Endothelial cell of umbilical vein (primary cell): ENCODE measurements around the gene GTF2IRD1. TPM values are rescaled to one million over a fixed set of nuclear protein-coding genes. Genes with fewer than 3 reads are reported as not detected.

ENCODE experiments used
- BruUV-seq: library from RNA; stranded (reverse); fragments of 400-500 nt; replicated peaks from 2 replicates; lab custom pipeline; 2021; lab: Mats Ljungman, UMichigan
- CTCF ChIA-PET: fragments of 300-600, 350-600 bp; sonication (Branson Sonifier 250); formaldehyde crosslinking; loops from one replicate; lab custom pipeline; 2021; ENCODE audit warnings: antibody characterized with exemption, inconsistent platforms; lab: Charles Lee
- POLR2A ChIA-PET: fragments of 300-600, 350-600 bp; sonication (Branson Sonifier 250); formaldehyde crosslinking; loops from one replicate; lab custom pipeline; 2021; ENCODE audit warnings: antibody characterized with exemption, inconsistent platforms; lab: Charles Lee
- DNase-seq: peaks from one replicate; pipeline ENCODE4 v3.0.0-alpha.2; 2011; ENCODE audit warnings: low read depth, low spot score
- FAIRE-seq: peaks from 2 replicates; lab custom pipeline; 2011; peaks lifted over from hg19 to GRCh38; lab: Jason Lieb, UNC
- H2AFZ ChIP-seq: 2 replicates; pipeline ENCODE4 v1.6.0; 2012; ENCODE audit warnings: low read depth, low read length, control low read depth, inconsistent platforms
- H3K27ac ChIP-seq: 2 replicates; pipeline ENCODE4 v1.5.1; 2011; ENCODE audit warnings: low read depth, mild to moderate bottlenecking, control low read depth, low read length, moderate library complexity; ENCODE audit not compliant: insufficient read depth
- H3K27me3 ChIP-seq, 2 experiments: 2 replicates each; pipeline versions ENCODE4 v1.6.0 to v1.6.1; 2011; ENCODE audit warnings: low read length in 2 of 2, mixed read lengths in 1 of 2; ENCODE audit not compliant: control insufficient read depth in 2 of 2, insufficient read depth in 2 of 2
- H3K36me3 ChIP-seq, 2 experiments: 2 replicates in 1 of 2; 3 replicates in 1 of 2; pipeline ENCODE4 v1.5.1; 2011; ENCODE audit warnings: low read length in 2 of 2, mild to moderate bottlenecking in 1 of 2, moderate library complexity in 1 of 2; ENCODE audit not compliant: control insufficient read depth in 2 of 2, insufficient read depth in 2 of 2; ENCODE audit errors: extremely low read depth in 1 of 2
- H3K4me1 ChIP-seq: 3 replicates; pipeline ENCODE4 v1.5.1; 2011; ENCODE audit warnings: mild to moderate bottlenecking, low read length; ENCODE audit not compliant: control insufficient read depth, insufficient read depth; ENCODE audit errors: extremely low read depth
- H3K4me2 ChIP-seq: 2 replicates; pipeline ENCODE4 v1.6.1; 2011; ENCODE audit warnings: low read length, control low read depth, mixed read lengths; ENCODE audit not compliant: insufficient read depth
- H3K4me3 ChIP-seq, 3 experiments: fragments of 200-600 bp in 1 of 3; sonication (generic), shearing (Covaris generic) in 1 of 3; replicated peaks in 1 of 3; 2 replicates each; pipeline ENCODE4 v1.5.1; 2011 to 2016; ENCODE audit warnings: control low read depth in 3 of 3, low read length in 3 of 3, mild to moderate bottlenecking in 2 of 3, inconsistent platforms in 1 of 3, low read depth in 1 of 3, moderate library complexity in 1 of 3; ENCODE audit not compliant: insufficient read depth in 1 of 3
- H3K79me2 ChIP-seq: 2 replicates; pipeline ENCODE4 v1.6.0; 2012; ENCODE audit warnings: low read length, inconsistent platforms; ENCODE audit not compliant: control insufficient read depth, insufficient read depth
- H3K9ac ChIP-seq: replicated peaks from 2 replicates; pipeline ENCODE3; 2011; ENCODE audit warnings: low read length, control low read depth; ENCODE audit not compliant: insufficient read depth; ENCODE audit errors: extremely low read depth
- H3K9me1 ChIP-seq: replicated peaks from 3 replicates; pipeline ENCODE4 v1.6.0; 2011; ENCODE audit warnings: mild to moderate bottlenecking, low read length; ENCODE audit not compliant: control insufficient read depth, insufficient read depth; ENCODE audit errors: extremely low read depth
- H3K9me3 ChIP-seq: replicated peaks from 2 replicates; pipeline ENCODE4 v1.5.1; 2012; ENCODE audit warnings: low read length, inconsistent platforms; ENCODE audit not compliant: control insufficient read depth, insufficient read depth
- H4K20me1 ChIP-seq: replicated peaks from 2 replicates; pipeline ENCODE3; 2011; ENCODE audit warnings: mild to moderate bottlenecking, low read length; ENCODE audit not compliant: control insufficient read depth, insufficient read depth; ENCODE audit errors: extremely low read depth
- EZH2 ChIP-seq: IDR thresholded peaks from 2 replicates; pipeline ENCODE4 v1.6.1; 2012; ENCODE audit warnings: borderline replicate concordance, low read depth, mild to moderate bottlenecking, moderate library complexity, low read length, inconsistent platforms; ENCODE audit not compliant: severe bottlenecking
- GATA2 ChIP-seq: IDR thresholded peaks from 2 replicates; pipeline ENCODE4 v1.7.0; 2011; ENCODE audit warnings: low read depth, mild to moderate bottlenecking, moderate library complexity, mixed read lengths, low read length; ENCODE audit not compliant: insufficient read length, insufficient read depth
- MAX ChIP-seq: IDR thresholded peaks from 2 replicates; pipeline ENCODE4 v1.6.1; 2011; ENCODE audit not compliant: insufficient read depth, insufficient read length
- POLR2A ChIP-seq: IDR thresholded peaks from 2 replicates; pipeline ENCODE4 v1.6.1; 2012; ENCODE audit warnings: low read depth, mild to moderate bottlenecking, control low read depth, low read length
- POLR2AphosphoS5 ChIP-seq: IDR thresholded peaks from 2 replicates; pipeline ENCODE4 v1.6.1; 2012; ENCODE audit warnings: low read depth, mild to moderate bottlenecking, control low read depth, low read length, moderate library complexity; ENCODE audit not compliant: insufficient read depth
- dilution Hi-C: fragments of 300-500 bp; cut with MboI; formaldehyde crosslinking; loops from one replicate; pipeline ENCODE4 v1.15.0; 2019; ENCODE audit warnings: low sequenced_read_pairs; ENCODE audit not compliant: extremely low pct_ligation_motif_present
- intact Hi-C: fragments of 100-400 bp; cut with micrococcal nuclease; formaldehyde crosslinking; loops from one replicate; pipeline ENCODE4 v1.10.0; 2022
- polyA plus RNA-seq, 4 experiments: library from polyadenylated mRNA; depleted of rRNA in 3 of 4; stranded (reverse) in 3 of 4; unstranded in 1 of 4; fragments of >200 nt; gene quantifications; 2 replicates each; pipeline versions ENCODE4 v1.2.1 to v1.2.3, GENCODE V29; 2011 to 2012; ENCODE audit warnings: missing spikeins in 1 of 4
- total RNA-seq: library from RNA; stranded (reverse); gene quantifications from 2 replicates; pipeline ENCODE4 v1.2.3, GENCODE V29; 2021
- TF ChIP-seq, protein P1 (sequence below), 2 donors: IDR thresholded peaks; 1 replicate in 1 of 2; 2 replicates in 1 of 2; pipeline ENCODE4 v1.5.1; 2011; ENCODE audit warnings: low read length in 2 of 2, mild to moderate bottlenecking in 2 of 2, moderate library complexity in 2 of 2, control low read depth in 1 of 2, inconsistent platforms in 1 of 2, low read depth in 1 of 2; ENCODE audit not compliant: insufficient read depth in 1 of 2; ENCODE audit errors: extremely low read depth in 1 of 2

GTF2IRD1 gene
- total and polyA plus RNA-seq, 2 donors (not counting 3 experiments of a cell fraction or from before 2014, with no cell fraction given) = 14.2 to 24.2 TPM

- dilution Hi-C loops = no loop called here
- no peak for FAIRE-seq
These were observed 184.0 kb downstream of the GTF2IRD1 start for GRCh38 chr7:74637745-74638144.

More at GRCh38 chr7:74637745-74638144, 184.0 kb downstream of the GTF2IRD1 start:
- ChIA-PET POLR2A (no interaction called here), CTCF (no interaction called here)
- no peaks in the 10 kb centered on the region for H3K36me3 ChIP-seq
- no peak overlapping the region for H2AFZ ChIP-seq
- H3K27ac ChIP-seq = no peak overlapping the region
- no peak for TF ChIP-seq POLR2AphosphoS5
- no peak for TF ChIP-seq EZH2
- no peak for TF ChIP-seq MAX
- TF ChIP-seq, protein P1, sequence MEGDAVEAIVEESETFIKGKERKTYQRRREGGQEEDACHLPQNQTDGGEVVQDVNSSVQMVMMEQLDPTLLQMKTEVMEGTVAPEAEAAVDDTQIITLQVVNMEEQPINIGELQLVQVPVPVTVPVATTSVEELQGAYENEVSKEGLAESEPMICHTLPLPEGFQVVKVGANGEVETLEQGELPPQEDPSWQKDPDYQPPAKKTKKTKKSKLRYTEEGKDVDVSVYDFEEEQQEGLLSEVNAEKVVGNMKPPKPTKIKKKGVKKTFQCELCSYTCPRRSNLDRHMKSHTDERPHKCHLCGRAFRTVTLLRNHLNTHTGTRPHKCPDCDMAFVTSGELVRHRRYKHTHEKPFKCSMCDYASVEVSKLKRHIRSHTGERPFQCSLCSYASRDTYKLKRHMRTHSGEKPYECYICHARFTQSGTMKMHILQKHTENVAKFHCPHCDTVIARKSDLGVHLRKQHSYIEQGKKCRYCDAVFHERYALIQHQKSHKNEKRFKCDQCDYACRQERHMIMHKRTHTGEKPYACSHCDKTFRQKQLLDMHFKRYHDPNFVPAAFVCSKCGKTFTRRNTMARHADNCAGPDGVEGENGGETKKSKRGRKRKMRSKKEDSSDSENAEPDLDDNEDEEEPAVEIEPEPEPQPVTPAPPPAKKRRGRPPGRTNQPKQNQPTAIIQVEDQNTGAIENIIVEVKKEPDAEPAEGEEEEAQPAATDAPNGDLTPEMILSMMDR (IDR thresholded peaks at IDR 0.05; ENCODE audit: extremely low read depth in 1 of 2, insufficient read depth in 1 of 2, low read depth in 1 of 2, low read length in 2 of 2) = no peak
- no peak for TF ChIP-seq GATA2
- no peak for TF ChIP-seq POLR2A
- H3K9ac ChIP-seq = no peak overlapping the region
- H3K4me2 ChIP-seq = no peak overlapping the region
- H3K79me2 ChIP-seq = no peaks in the 10 kb centered on the region
- no peaks in the 10 kb centered on the region for H3K9me1 ChIP-seq
- DNase-seq = no peak
- H3K27me3 ChIP-seq = no peaks in the 10 kb centered on the region
- intact Hi-C loops = no loop called here
- no peaks in the 10 kb centered on the region for H3K4me1 ChIP-seq
- no TSS peak for BruUV-seq
- no peak overlapping the region for H3K4me3 ChIP-seq
- H4K20me1 ChIP-seq = no peaks in the 10 kb centered on the region
- H3K9me3 ChIP-seq = no peaks in the 10 kb centered on the region
